Neural crest cell (in vitro differentiated cells): Measurements from ENCODE around the gene CTIF. TPM values are rescaled to one million over a fixed set of nuclear protein-coding genes. Genes with fewer than 3 reads are reported as not detected.
A peak's percentile ranks its signal among the peaks of the same experiment; 100 is the strongest.

ENCODE experiments used
- DNase-seq: peaks from one replicate; pipeline ENCODE4 v3.0.0; 2021; ENCODE audit warnings: low read depth, mixed read lengths, low spot score
- H3K27ac Mint-ChIP-seq: one replicate; pipeline ENCODE4 v1.8.0; 2021; ENCODE audit warnings: mild to moderate bottlenecking, mixed read lengths; ENCODE audit not compliant: unreplicated experiment
- H3K27me3 Mint-ChIP-seq: 2 replicates; pipeline ENCODE4 v1.8.0; 2021; ENCODE audit warnings: low read depth, mild to moderate bottlenecking, mixed read lengths
- H3K36me3 Mint-ChIP-seq: 2 replicates; pipeline ENCODE4 v1.8.0; 2021; ENCODE audit warnings: low read depth, mild to moderate bottlenecking, mixed read lengths
- H3K4me1 Mint-ChIP-seq: 2 replicates; pipeline ENCODE4 v1.8.0; 2021; ENCODE audit warnings: mixed read lengths
- H3K4me3 Mint-ChIP-seq: one replicate; pipeline ENCODE4 v1.8.0; 2021; ENCODE audit warnings: mild to moderate bottlenecking, mixed read lengths
- H3K9me3 Mint-ChIP-seq: 2 replicates; pipeline ENCODE4 v1.8.0; 2021; ENCODE audit warnings: mixed read lengths
- total RNA-seq: library from RNA; stranded (reverse); gene quantifications from 2 replicates; pipeline ENCODE4 v1.2.1, GENCODE V29; 2021
- TF ChIP-seq, protein P1 (sequence below): fragments of 200-600 bp; sonication (generic); conservative IDR thresholded peaks from 2 replicates; pipeline ENCODE4 v1.5.0; 2021; ENCODE audit warnings: antibody characterized with exemption, mild to moderate bottlenecking

The CTIF gene
- total RNA-seq, 1 donor from 2014 or later = 52.6 TPM

DNA sequence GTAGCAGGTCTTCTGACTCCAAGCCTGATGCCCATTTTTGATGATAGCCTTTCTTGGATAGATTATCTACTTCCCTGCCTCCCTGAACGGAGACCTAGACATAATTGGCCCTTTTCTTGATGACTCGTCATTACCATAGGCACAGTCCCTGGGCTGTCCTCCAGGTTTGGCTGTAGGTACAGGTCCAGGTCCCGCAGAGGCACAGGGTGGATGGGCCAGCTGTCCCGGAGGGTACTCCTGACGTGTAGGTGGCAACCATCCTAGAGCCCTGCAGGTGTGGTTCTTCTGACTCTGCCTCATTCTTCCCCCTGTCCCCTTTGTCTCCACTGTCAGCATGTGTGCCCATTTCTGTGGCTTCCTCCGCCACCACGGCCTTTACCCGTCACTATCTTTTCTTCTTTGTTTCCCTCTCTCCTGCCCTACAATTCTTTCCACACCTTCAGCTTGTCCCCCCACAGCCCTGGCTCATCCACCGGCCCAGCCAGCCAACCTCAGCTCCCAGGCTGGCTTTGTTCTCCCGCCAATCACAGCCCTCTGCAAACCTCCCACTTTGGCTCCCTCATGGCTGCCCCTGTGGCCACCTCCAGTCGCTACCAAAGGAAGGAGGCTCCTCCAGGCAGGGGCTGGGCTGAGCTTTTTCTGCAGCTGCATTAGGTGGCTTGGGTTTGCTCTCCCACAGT, 309.1 kb downstream of the CTIF start:
- H3K4me3 Mint-ChIP-seq = no peak overlapping the region

GRCh38 chr18:48848641-48849143, 309.9 kb downstream of the CTIF start:
- Mint-ChIP-seq H3K9me3 (peaks cover 13% of the 10 kb centered on the region), H3K27me3 (peaks cover 4% of the 10 kb centered on the region), H3K4me1 (peaks cover 68% of the 10 kb centered on the region), H3K36me3 (peaks cover 8% of the 10 kb centered on the region), H3K4me3 (peak overlapping the region; percentile 56), H3K27ac (no peak overlapping the region)
- no peak for DNase-seq
- TF ChIP-seq, protein P1, sequence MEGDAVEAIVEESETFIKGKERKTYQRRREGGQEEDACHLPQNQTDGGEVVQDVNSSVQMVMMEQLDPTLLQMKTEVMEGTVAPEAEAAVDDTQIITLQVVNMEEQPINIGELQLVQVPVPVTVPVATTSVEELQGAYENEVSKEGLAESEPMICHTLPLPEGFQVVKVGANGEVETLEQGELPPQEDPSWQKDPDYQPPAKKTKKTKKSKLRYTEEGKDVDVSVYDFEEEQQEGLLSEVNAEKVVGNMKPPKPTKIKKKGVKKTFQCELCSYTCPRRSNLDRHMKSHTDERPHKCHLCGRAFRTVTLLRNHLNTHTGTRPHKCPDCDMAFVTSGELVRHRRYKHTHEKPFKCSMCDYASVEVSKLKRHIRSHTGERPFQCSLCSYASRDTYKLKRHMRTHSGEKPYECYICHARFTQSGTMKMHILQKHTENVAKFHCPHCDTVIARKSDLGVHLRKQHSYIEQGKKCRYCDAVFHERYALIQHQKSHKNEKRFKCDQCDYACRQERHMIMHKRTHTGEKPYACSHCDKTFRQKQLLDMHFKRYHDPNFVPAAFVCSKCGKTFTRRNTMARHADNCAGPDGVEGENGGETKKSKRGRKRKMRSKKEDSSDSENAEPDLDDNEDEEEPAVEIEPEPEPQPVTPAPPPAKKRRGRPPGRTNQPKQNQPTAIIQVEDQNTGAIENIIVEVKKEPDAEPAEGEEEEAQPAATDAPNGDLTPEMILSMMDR = no peak

More for the DNA sequence above, 309.1 kb downstream of the CTIF start:
- H3K36me3 Mint-ChIP-seq = peaks cover 7% of the 10 kb centered on the region
- TF ChIP-seq, protein P1 = no peak
- DNase-seq = no peak
- no peak overlapping the region for H3K27ac Mint-ChIP-seq
- peaks cover 13% of the 10 kb centered on the region for H3K9me3 Mint-ChIP-seq
- H3K4me1 Mint-ChIP-seq = peaks cover 68% of the 10 kb centered on the region
- H3K27me3 Mint-ChIP-seq = peaks cover 3% of the 10 kb centered on the region

- peaks cover 65% of the 10 kb centered on the region for H3K4me1 Mint-ChIP-seq
- no peak overlapping the region for H3K27ac Mint-ChIP-seq
- peaks cover 8% of the 10 kb centered on the region for H3K36me3 Mint-ChIP-seq
- no peak for DNase-seq
- TF ChIP-seq, protein P1 = no peak
- H3K4me3 Mint-ChIP-seq = no peak overlapping the region
- H3K27me3 Mint-ChIP-seq = peaks cover 4% of the 10 kb centered on the region
- H3K9me3 Mint-ChIP-seq = peaks cover 10% of the 10 kb centered on the region
These were observed 312.2 kb downstream of the CTIF start for GRCh38 chr18:48850822-48851598.

GRCh38 chr18:48851599-48851960, 312.7 kb downstream of the CTIF start:
- H3K27ac Mint-ChIP-seq = peak overlapping the region; percentile 9
- no peak overlapping the region for H3K4me3 Mint-ChIP-seq
- H3K4me1 Mint-ChIP-seq = peaks cover 66% of the 10 kb centered on the region
- no peak for DNase-seq
- TF ChIP-seq, protein P1 = no peak
- H3K9me3 Mint-ChIP-seq = peaks cover 4% of the 10 kb centered on the region
- peaks cover 4% of the 10 kb centered on the region for H3K27me3 Mint-ChIP-seq
- peaks cover 5% of the 10 kb centered on the region for H3K36me3 Mint-ChIP-seq

- peaks cover 69% of the 10 kb centered on the region for H3K4me1 Mint-ChIP-seq
- TF ChIP-seq, protein P1 = no peak
- peaks cover 4% of the 10 kb centered on the region for H3K27me3 Mint-ChIP-seq
- DNase-seq = no peak
- H3K27ac Mint-ChIP-seq = no peak overlapping the region
- no peak overlapping the region for H3K4me3 Mint-ChIP-seq
- H3K36me3 Mint-ChIP-seq = peaks cover 3% of the 10 kb centered on the region
- peaks cover 2% of the 10 kb centered on the region for H3K9me3 Mint-ChIP-seq
These were observed 313.5 kb downstream of the CTIF start for GRCh38 chr18:48852292-48852691.
